MG63 (cell line): ENCODE data around the gene TMEM125. TPM values are rescaled to one million over a fixed set of nuclear protein-coding genes. Genes with fewer than 3 reads are reported as not detected.

Source experiments
- DNase-seq: peaks from one replicate; pipeline ENCODE4 v3.0.0-alpha.2; 2020
- H3K27me3 ChIP-seq: fragments of 250-450 bp; sonication (Bioruptor Pico); 2 replicates; pipeline ENCODE4 v1.5.1; 2020; ENCODE audit warnings: mild to moderate bottlenecking, moderate library complexity
- H3K36me3 ChIP-seq: fragments of 250-450 bp; sonication (Bioruptor Pico); 2 replicates; pipeline ENCODE4 v1.5.1; 2020; ENCODE audit warnings: mild to moderate bottlenecking, moderate library complexity
- H3K4me3 ChIP-seq: fragments of 250-450 bp; sonication (Bioruptor Pico); 2 replicates; pipeline ENCODE4 v1.5.1; 2020; ENCODE audit warnings: mild to moderate bottlenecking, moderate library complexity
- H3K9me3 ChIP-seq: fragments of 250-450 bp; sonication (Bioruptor Pico); 2 replicates; pipeline ENCODE4 v1.5.1; 2020; ENCODE audit warnings: mild to moderate bottlenecking, moderate library complexity
- total RNA-seq: library from RNA; depleted of rRNA; stranded (reverse); fragments of >200 nt; shearing (Covaris generic); gene quantifications from 2 replicates; pipeline ENCODE4 v1.2.3, GENCODE V29; 2014; ENCODE audit warnings: low replicate concordance

The TMEM125 gene
- total RNA-seq, 1 experiment from 2014 or later, result not detected

GRCh38 chr1:43282220-43283195 lies 12.7 kb downstream of the TMEM125 start:
- Histone ChIP-seq H3K36me3 (no peaks in the 10 kb centered on the region), H3K27me3 (no peaks in the 10 kb centered on the region), H3K9me3 (no peaks in the 10 kb centered on the region), H3K4me3 (no peak overlapping the region)
- no peak for DNase-seq

- Histone ChIP-seq H3K9me3 (no peaks in the 10 kb centered on the region), H3K36me3 (no peaks in the 10 kb centered on the region), H3K4me3 (no peak overlapping the region), H3K27me3 (no peaks in the 10 kb centered on the region; the same call in 1 of the 2 replicates)
- DNase-seq, result no peak
Observed at GRCh38 chr1:43284065-43284464, 14.3 kb downstream of the TMEM125 start.

- no peak for DNase-seq
- Histone ChIP-seq H3K4me3 (no peak overlapping the region), H3K27me3 (no peaks in the 10 kb centered on the region; the same call in 1 of the 2 replicates), H3K36me3 (no peaks in the 10 kb centered on the region), H3K9me3 (no peaks in the 10 kb centered on the region)
Observed at GRCh38 chr1:43284546-43285110, 14.8 kb downstream of the TMEM125 start.

- no peak for DNase-seq
- H3K36me3 ChIP-seq, result no peaks in the 10 kb centered on the region
- no peak within 1 kb of the TSS for H3K4me3 ChIP-seq
- no peaks in the 10 kb centered on the region; the same call in 1 of the 2 replicates for H3K27me3 ChIP-seq
- H3K9me3 ChIP-seq, result no peaks in the 10 kb centered on the region
Observed at GRCh38 chr1:43285269-43285990, 15.6 kb downstream of the TMEM125 start, which contains the start of gene C1orf210. Gene C1orf210, minus strand, starts transcription at chr1:43285581. Its CDS starts 2,311 bp downstream, at chr1:43283270.

GRCh38 chr1:43286115-43286514 lies 16.3 kb downstream of the TMEM125 start:
- Histone ChIP-seq H3K27me3 (no peaks in the 10 kb centered on the region; the same call in 1 of the 2 replicates), H3K4me3 (no peak overlapping the region), H3K9me3 (no peaks in the 10 kb centered on the region), H3K36me3 (no peaks in the 10 kb centered on the region)
- no peak for DNase-seq

- Histone ChIP-seq H3K36me3 (no peaks in the 10 kb centered on the region), H3K27me3 (no peaks in the 10 kb centered on the region; the same call in 1 of the 2 replicates), H3K9me3 (no peaks in the 10 kb centered on the region), H3K4me3 (no peak overlapping the region)
- no peak for DNase-seq
Observed at GRCh38 chr1:43286533-43286932, 16.8 kb downstream of the TMEM125 start.

- Histone ChIP-seq H3K9me3 (no peaks in the 10 kb centered on the region), H3K4me3 (no peak overlapping the region), H3K36me3 (no peaks in the 10 kb centered on the region), H3K27me3 (no peaks in the 10 kb centered on the region; the same call in 1 of the 2 replicates)
- DNase-seq, result no peak
Observed at GRCh38 chr1:43288058-43288784, 18.4 kb downstream of the TMEM125 start.

- Histone ChIP-seq H3K27me3 (no peaks in the 10 kb centered on the region; the same call in 1 of the 2 replicates), H3K36me3 (no peaks in the 10 kb centered on the region), H3K9me3 (no peaks in the 10 kb centered on the region), H3K4me3 (no peak overlapping the region)
- DNase-seq, result no peak
Observed at GRCh38 chr1:43288785-43289706, 19.3 kb downstream of the TMEM125 start.

- Histone ChIP-seq H3K27me3 (no peaks in the 10 kb centered on the region; the same call in 1 of the 2 replicates), H3K36me3 (no peaks in the 10 kb centered on the region), H3K4me3 (no peak overlapping the region), H3K9me3 (no peaks in the 10 kb centered on the region)
- DNase-seq, result no peak
Observed at GRCh38 chr1:43292216-43292615, 22.4 kb downstream of the TMEM125 start.

- no peaks in the 10 kb centered on the region for H3K9me3 ChIP-seq
- H3K4me3 ChIP-seq, result no peak overlapping the region
- no peaks in the 10 kb centered on the region; the same call in 1 of the 2 replicates for H3K27me3 ChIP-seq
- DNase-seq, result no peak
- H3K36me3 ChIP-seq, result no peaks in the 10 kb centered on the region
Observed at GRCh38 chr1:43292679-43293078, 22.9 kb downstream of the TMEM125 start.

- no peak overlapping the region for H3K4me3 ChIP-seq
- no peaks in the 10 kb centered on the region for H3K9me3 ChIP-seq
- no peaks in the 10 kb centered on the region; the same call in 1 of the 2 replicates for H3K27me3 ChIP-seq
- no peak for DNase-seq
- no peaks in the 10 kb centered on the region for H3K36me3 ChIP-seq
Observed at GRCh38 chr1:43293176-43293575, 23.4 kb downstream of the TMEM125 start.

GRCh38 chr1:43293896-43294760 lies 24.3 kb downstream of the TMEM125 start:
- no peak overlapping the region for H3K4me3 ChIP-seq
- H3K27me3 ChIP-seq, result no peaks in the 10 kb centered on the region
- no peaks in the 10 kb centered on the region for H3K36me3 ChIP-seq
- DNase-seq, result no peak
- no peaks in the 10 kb centered on the region for H3K9me3 ChIP-seq

GRCh38 chr1:43294761-43295160 lies 25.0 kb downstream of the TMEM125 start:
- Histone ChIP-seq H3K27me3 (no peaks in the 10 kb centered on the region), H3K9me3 (no peaks in the 10 kb centered on the region), H3K4me3 (no peak overlapping the region), H3K36me3 (no peaks in the 10 kb centered on the region)
- DNase-seq, result no peak

- Histone ChIP-seq H3K4me3 (no peak overlapping the region), H3K27me3 (no peaks in the 10 kb centered on the region), H3K36me3 (no peaks in the 10 kb centered on the region), H3K9me3 (no peaks in the 10 kb centered on the region)
- DNase-seq, result no peak
Observed at GRCh38 chr1:43296207-43296606, 26.4 kb downstream of the TMEM125 start.

GRCh38 chr1:43298055-43298454 lies 28.3 kb downstream of the TMEM125 start:
- Histone ChIP-seq H3K9me3 (no peaks in the 10 kb centered on the region), H3K36me3 (no peaks in the 10 kb centered on the region), H3K4me3 (no peak overlapping the region), H3K27me3 (no peaks in the 10 kb centered on the region)
- DNase-seq, result no peak
